WTC11 (cell line): ENCODE measurements around the gene USF3.

Source experiments
- ARID4B ChIP-seq: sonication (generic); formaldehyde crosslinking; IDR thresholded peaks from 2 replicates; pipeline ENCODE4 v1.8.0; 2023; ENCODE audit warnings: missing genetic modification reagents, mild to moderate bottlenecking, borderline replicate concordance
- ATF6 ChIP-seq: sonication (generic); formaldehyde crosslinking; IDR thresholded peaks from 2 replicates; pipeline ENCODE4 v1.8.1; 2023; ENCODE audit warnings: mild to moderate bottlenecking, missing genetic modification reagents
- CTCF ChIP-seq: fragments of 200-600 bp; IDR thresholded peaks from 2 replicates; pipeline ENCODE4 v1.8.0; 2022; ENCODE audit warnings: antibody characterized with exemption
- E2F1 ChIP-seq: sonication (generic); formaldehyde crosslinking; IDR thresholded peaks from 2 replicates; pipeline ENCODE4 v1.8.0; 2022; ENCODE audit warnings: mild to moderate bottlenecking, missing genetic modification reagents
- JAZF1 ChIP-seq: fragments of 250-450 bp; sonication (Bioruptor Pico); IDR thresholded peaks from 2 replicates; pipeline ENCODE4 v1.9.0; 2021; ENCODE audit warnings: moderate library complexity, mild to moderate bottlenecking, inconsistent platforms
- JUN ChIP-seq: sonication (generic); formaldehyde crosslinking; IDR thresholded peaks from 2 replicates; pipeline ENCODE4 v1.8.0; 2023; ENCODE audit warnings: mild to moderate bottlenecking, missing genetic modification reagents
- SP1 ChIP-seq: sonication (generic); formaldehyde crosslinking; conservative IDR thresholded peaks from 2 replicates; pipeline ENCODE4 v1.8.1; 2022; ENCODE audit warnings: missing genetic modification reagents
- TP53 ChIP-seq: sonication (generic); formaldehyde crosslinking; IDR thresholded peaks from 2 replicates; pipeline ENCODE4 v1.8.1; 2023; ENCODE audit warnings: mild to moderate bottlenecking, missing genetic modification reagents
- ZBTB43 ChIP-seq: sonication (generic); formaldehyde crosslinking; IDR thresholded peaks from 2 replicates; pipeline ENCODE4 v1.8.1; 2023; ENCODE audit warnings: mild to moderate bottlenecking, missing genetic modification reagents
- ZNF532 ChIP-seq: fragments of 250-450 bp; sonication (Bioruptor Pico); IDR thresholded peaks from 2 replicates; pipeline ENCODE4 v1.9.0; 2021; ENCODE audit warnings: mild to moderate bottlenecking, borderline replicate concordance

GRCh38 chr3:113728661-113729060 lies 32.2 kb upstream of the USF3 start:
- TF ChIP-seq CTCF (no peak), ARID4B (CRISPR knock-in tag) (no peak), SP1 (CRISPR knock-in tag) (no peak), TP53 (no peak), E2F1 (CRISPR knock-in tag) (no peak), ZBTB43 (no peak), JUN (CRISPR knock-in tag) (no peak), JAZF1 (CRISPR knock-in tag) (no peak), ZNF532 (CRISPR knock-in tag) (no peak), ATF6 (CRISPR knock-in tag) (no peak)
